ENCODE measurements around the gene OR52K2.
"Not testable (repeated sequence)": the region's sequence is repeated elsewhere in the genome, so short reads cannot be mapped to it uniquely, and the experiment has no call there.

GRCh38 chr11:4406206-4406605 is 42.9 kb upstream of the OR52K2 start:
- TF ChIP-seq, protein P1, sequence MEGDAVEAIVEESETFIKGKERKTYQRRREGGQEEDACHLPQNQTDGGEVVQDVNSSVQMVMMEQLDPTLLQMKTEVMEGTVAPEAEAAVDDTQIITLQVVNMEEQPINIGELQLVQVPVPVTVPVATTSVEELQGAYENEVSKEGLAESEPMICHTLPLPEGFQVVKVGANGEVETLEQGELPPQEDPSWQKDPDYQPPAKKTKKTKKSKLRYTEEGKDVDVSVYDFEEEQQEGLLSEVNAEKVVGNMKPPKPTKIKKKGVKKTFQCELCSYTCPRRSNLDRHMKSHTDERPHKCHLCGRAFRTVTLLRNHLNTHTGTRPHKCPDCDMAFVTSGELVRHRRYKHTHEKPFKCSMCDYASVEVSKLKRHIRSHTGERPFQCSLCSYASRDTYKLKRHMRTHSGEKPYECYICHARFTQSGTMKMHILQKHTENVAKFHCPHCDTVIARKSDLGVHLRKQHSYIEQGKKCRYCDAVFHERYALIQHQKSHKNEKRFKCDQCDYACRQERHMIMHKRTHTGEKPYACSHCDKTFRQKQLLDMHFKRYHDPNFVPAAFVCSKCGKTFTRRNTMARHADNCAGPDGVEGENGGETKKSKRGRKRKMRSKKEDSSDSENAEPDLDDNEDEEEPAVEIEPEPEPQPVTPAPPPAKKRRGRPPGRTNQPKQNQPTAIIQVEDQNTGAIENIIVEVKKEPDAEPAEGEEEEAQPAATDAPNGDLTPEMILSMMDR (IDR thresholded peaks at IDR 0.05): not testable (repeated sequence)
- not testable (repeated sequence) for TF ChIP-seq POLR2A (IDR thresholded peaks at IDR 0.05)
